Fibroblast of lung (primary cell): ENCODE measurements around the gene MCAT.

ENCODE experiments used
- EZH2 ChIP-seq: IDR thresholded peaks from 2 replicates; pipeline ENCODE4 v1.5.1; 2012; ENCODE audit warnings: low read length, control low read depth, mild to moderate bottlenecking; ENCODE audit errors: missing control alignments
- TF ChIP-seq, protein P1 (sequence below), 2 donors: IDR thresholded peaks in 1 of 2; conservative IDR thresholded peaks in 1 of 2; 1 replicate in 1 of 2; 2 replicates in 1 of 2; pipeline ENCODE4 v1.5.1; 2011 to 2012; ENCODE audit warnings: low read length in 2 of 2, control low read depth in 1 of 2, inconsistent platforms in 1 of 2, low read depth in 1 of 2, mild to moderate bottlenecking in 1 of 2

DNA sequence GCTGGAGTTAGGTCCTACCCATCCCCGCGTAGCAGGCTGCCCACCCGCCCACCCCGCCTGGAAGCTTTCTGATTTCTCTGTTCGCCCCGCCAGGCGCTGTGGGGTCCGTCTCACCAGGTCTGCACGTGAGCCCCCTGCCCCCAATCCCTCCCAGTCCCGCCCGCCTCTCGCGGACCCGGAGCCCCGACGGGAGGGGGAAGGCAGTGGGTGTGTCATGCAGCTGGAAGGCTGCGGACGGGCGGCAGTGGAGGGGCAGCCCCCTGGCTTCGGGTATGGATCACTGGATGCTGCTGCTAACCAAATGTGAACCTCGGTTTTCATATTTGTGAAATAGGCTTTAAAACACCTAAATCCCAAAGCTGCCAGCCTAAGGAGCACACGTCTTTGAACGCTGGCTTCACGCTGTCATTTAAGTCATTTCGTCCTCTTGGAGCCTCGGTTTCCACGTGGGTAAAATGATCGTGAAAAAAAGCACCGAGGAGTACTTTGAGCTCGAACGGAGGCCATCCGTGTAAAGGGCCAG, 33.2 kb downstream of the MCAT start:
- TF ChIP-seq, protein P1, sequence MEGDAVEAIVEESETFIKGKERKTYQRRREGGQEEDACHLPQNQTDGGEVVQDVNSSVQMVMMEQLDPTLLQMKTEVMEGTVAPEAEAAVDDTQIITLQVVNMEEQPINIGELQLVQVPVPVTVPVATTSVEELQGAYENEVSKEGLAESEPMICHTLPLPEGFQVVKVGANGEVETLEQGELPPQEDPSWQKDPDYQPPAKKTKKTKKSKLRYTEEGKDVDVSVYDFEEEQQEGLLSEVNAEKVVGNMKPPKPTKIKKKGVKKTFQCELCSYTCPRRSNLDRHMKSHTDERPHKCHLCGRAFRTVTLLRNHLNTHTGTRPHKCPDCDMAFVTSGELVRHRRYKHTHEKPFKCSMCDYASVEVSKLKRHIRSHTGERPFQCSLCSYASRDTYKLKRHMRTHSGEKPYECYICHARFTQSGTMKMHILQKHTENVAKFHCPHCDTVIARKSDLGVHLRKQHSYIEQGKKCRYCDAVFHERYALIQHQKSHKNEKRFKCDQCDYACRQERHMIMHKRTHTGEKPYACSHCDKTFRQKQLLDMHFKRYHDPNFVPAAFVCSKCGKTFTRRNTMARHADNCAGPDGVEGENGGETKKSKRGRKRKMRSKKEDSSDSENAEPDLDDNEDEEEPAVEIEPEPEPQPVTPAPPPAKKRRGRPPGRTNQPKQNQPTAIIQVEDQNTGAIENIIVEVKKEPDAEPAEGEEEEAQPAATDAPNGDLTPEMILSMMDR (conservative IDR thresholded peaks at IDR 0.05 in 1 of 2, IDR thresholded peaks at IDR 0.05 in 1 of 2; ENCODE audit: low read depth in 1 of 2, low read length in 2 of 2), result no peak
- TF ChIP-seq EZH2, result no peak
